Loucy (cell line): Measurements from ENCODE around the gene AMBRA1.

ENCODE experiments used
- H2AFZ ChIP-seq: fragments of 200-600 bp; sonication (generic); 2 replicates; pipeline ENCODE4 v1.6.0; 2016; ENCODE audit warnings: antibody characterized with exemption, mild to moderate bottlenecking, low read length, moderate library complexity
- H3F3A ChIP-seq: fragments of 200-600 bp; 2 replicates; pipeline ENCODE4 v1.6.0; 2016; ENCODE audit warnings: antibody characterized with exemption, low read depth, mild to moderate bottlenecking
- H3K27me3 ChIP-seq: fragments of 200-600 bp; sonication (generic); 2 replicates; pipeline ENCODE4 v1.6.1; 2014; ENCODE audit warnings: low read length, mild to moderate bottlenecking; ENCODE audit not compliant: insufficient read depth, poor library complexity, severe bottlenecking
- H3K36me3 ChIP-seq: fragments of 200-600 bp; sonication (generic); 2 replicates; pipeline ENCODE4 v1.6.1; 2016; ENCODE audit warnings: low read length; ENCODE audit not compliant: insufficient read depth
- H3K4me1 ChIP-seq: fragments of 200-600 bp; sonication (generic); 2 replicates; pipeline ENCODE4 v1.5.1; 2014; ENCODE audit warnings: low read length, mild to moderate bottlenecking; ENCODE audit not compliant: insufficient read depth, poor library complexity, severe bottlenecking
- H3K4me2 ChIP-seq: fragments of 200-600 bp; sonication (generic); 2 replicates; pipeline ENCODE4 v1.6.0; 2014; ENCODE audit warnings: antibody characterized with exemption, low read length, low read depth, mild to moderate bottlenecking; ENCODE audit not compliant: poor library complexity, severe bottlenecking
- H3K4me3 ChIP-seq: fragments of 200-600 bp; sonication (generic); 2 replicates; pipeline ENCODE4 v1.5.1; 2014; ENCODE audit warnings: low read length, mild to moderate bottlenecking, mixed read lengths; ENCODE audit not compliant: poor library complexity, severe bottlenecking
- H3K79me2 ChIP-seq: fragments of 200-600 bp; sonication (generic); 2 replicates; pipeline ENCODE4 v1.6.1; 2014; ENCODE audit warnings: low read length; ENCODE audit not compliant: insufficient read depth
- H3K9ac ChIP-seq: fragments of 200-600 bp; sonication (generic); 2 replicates; pipeline ENCODE4 v1.6.0; 2014; ENCODE audit warnings: mild to moderate bottlenecking, low read depth, low read length, moderate library complexity; ENCODE audit not compliant: poor library complexity, severe bottlenecking
- H3K9me2 ChIP-seq: fragments of 200-600 bp; sonication (generic); replicated peaks from 2 replicates; pipeline ENCODE4 v1.6.1; 2016; ENCODE audit warnings: low read depth, low read length, mixed read lengths
- H3K9me3 ChIP-seq: fragments of 200-600 bp; sonication (generic); 2 replicates; pipeline ENCODE4 v1.6.1; 2014; ENCODE audit warnings: mild to moderate bottlenecking, antibody characterized with exemption, low read length, low read depth; ENCODE audit not compliant: insufficient read depth
- H4K20me1 ChIP-seq: fragments of 200-600 bp; sonication (generic); 2 replicates; pipeline ENCODE4 v1.6.0; 2014; ENCODE audit warnings: antibody characterized with exemption, low read length, mild to moderate bottlenecking; ENCODE audit not compliant: insufficient read depth, poor library complexity, severe bottlenecking
- EZH2phosphoT487 ChIP-seq: fragments of 200-600 bp; IDR thresholded peaks from 2 replicates; pipeline ENCODE4 v1.6.1; 2018; ENCODE audit warnings: antibody characterized with exemption, mild to moderate bottlenecking, moderate library complexity, borderline replicate concordance
- TF ChIP-seq, protein P1 (sequence below): fragments of 200-600 bp; sonication (generic); conservative IDR thresholded peaks from 2 replicates; pipeline ENCODE4 v1.5.1; 2014; ENCODE audit warnings: mild to moderate bottlenecking, antibody characterized with exemption, low read length

The AMBRA1 gene

GRCh38 chr11:46471943-46472661 lies 121.7 kb downstream of the AMBRA1 start:
- 0 out of 2 replicates have a peak, but pooled peaks cover 7% of the 10 kb centered on the region for H3K79me2 ChIP-seq
- TF ChIP-seq, protein P1, sequence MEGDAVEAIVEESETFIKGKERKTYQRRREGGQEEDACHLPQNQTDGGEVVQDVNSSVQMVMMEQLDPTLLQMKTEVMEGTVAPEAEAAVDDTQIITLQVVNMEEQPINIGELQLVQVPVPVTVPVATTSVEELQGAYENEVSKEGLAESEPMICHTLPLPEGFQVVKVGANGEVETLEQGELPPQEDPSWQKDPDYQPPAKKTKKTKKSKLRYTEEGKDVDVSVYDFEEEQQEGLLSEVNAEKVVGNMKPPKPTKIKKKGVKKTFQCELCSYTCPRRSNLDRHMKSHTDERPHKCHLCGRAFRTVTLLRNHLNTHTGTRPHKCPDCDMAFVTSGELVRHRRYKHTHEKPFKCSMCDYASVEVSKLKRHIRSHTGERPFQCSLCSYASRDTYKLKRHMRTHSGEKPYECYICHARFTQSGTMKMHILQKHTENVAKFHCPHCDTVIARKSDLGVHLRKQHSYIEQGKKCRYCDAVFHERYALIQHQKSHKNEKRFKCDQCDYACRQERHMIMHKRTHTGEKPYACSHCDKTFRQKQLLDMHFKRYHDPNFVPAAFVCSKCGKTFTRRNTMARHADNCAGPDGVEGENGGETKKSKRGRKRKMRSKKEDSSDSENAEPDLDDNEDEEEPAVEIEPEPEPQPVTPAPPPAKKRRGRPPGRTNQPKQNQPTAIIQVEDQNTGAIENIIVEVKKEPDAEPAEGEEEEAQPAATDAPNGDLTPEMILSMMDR, result no peak
- TF ChIP-seq EZH2phosphoT487, result no peak
- peaks cover 18% of the 10 kb centered on the region; the same call in 1 of the 2 replicates for H3K36me3 ChIP-seq
- H3K9ac ChIP-seq, result no peak overlapping the region
- no peaks in the 10 kb centered on the region for H3K9me3 ChIP-seq
- H3K4me3 ChIP-seq, result no peak overlapping the region
- H3F3A ChIP-seq, result no peaks in the 10 kb centered on the region
- H3K4me1 ChIP-seq, result peaks cover 7% of the 10 kb centered on the region
- no peak overlapping the region for H3K4me2 ChIP-seq
- H4K20me1 ChIP-seq, result no peaks in the 10 kb centered on the region
- no peaks in the 10 kb centered on the region for H3K27me3 ChIP-seq
- H2AFZ ChIP-seq, result no peak overlapping the region
- no peaks in the 10 kb centered on the region for H3K9me2 ChIP-seq

DNA sequence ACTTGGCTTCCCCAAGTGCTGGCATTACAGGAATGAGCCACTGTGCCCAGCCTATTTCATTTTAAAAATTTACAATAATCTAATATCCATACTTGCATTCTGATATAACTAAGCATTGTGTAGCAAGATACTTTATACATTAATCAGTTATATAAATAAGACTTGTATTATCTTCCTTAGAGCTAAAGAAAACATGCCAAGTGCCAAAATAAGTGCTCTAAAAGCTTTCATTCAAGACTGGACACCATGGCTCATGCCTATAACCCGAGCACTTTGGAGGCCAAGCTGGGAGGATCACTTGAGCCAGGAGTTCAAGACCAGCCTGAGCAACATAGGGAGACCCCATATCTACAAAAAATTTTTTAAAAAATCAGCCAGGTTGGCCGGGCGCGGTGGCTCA lies 123.9 kb downstream of the AMBRA1 start:
- no peak overlapping the region for H2AFZ ChIP-seq
- peaks cover 14% of the 10 kb centered on the region for H3K4me1 ChIP-seq
- no peaks in the 10 kb centered on the region for H3F3A ChIP-seq
- TF ChIP-seq EZH2phosphoT487, result no peak
- no peaks in the 10 kb centered on the region for H3K27me3 ChIP-seq
- peaks cover 11% of the 10 kb centered on the region; the same call in 1 of the 2 replicates for H3K36me3 ChIP-seq
- H3K4me2 ChIP-seq, result no peak overlapping the region
- 0 out of 2 replicates have a peak, but pooled peaks cover 7% of the 10 kb centered on the region for H3K79me2 ChIP-seq
- peaks cover 4% of the 10 kb centered on the region for H4K20me1 ChIP-seq
- no peak overlapping the region for H3K4me3 ChIP-seq
- H3K9me2 ChIP-seq, result no peaks in the 10 kb centered on the region
- H3K9ac ChIP-seq, result no peak overlapping the region
- no peaks in the 10 kb centered on the region for H3K9me3 ChIP-seq

- H3K4me2 ChIP-seq, result no peak overlapping the region
- no peaks in the 10 kb centered on the region for H3F3A ChIP-seq
- no peaks in the 10 kb centered on the region for H3K9me2 ChIP-seq
- TF ChIP-seq EZH2phosphoT487, result no peak
- TF ChIP-seq, protein P1, result no peak
- H3K27me3 ChIP-seq, result no peaks in the 10 kb centered on the region
- no peak overlapping the region for H3K9ac ChIP-seq
- H3K9me3 ChIP-seq, result no peaks in the 10 kb centered on the region
- no peaks in the 10 kb centered on the region for H3K79me2 ChIP-seq
- H3K36me3 ChIP-seq, result peaks cover 11% of the 10 kb centered on the region; the same call in 1 of the 2 replicates
- H2AFZ ChIP-seq, result no peak overlapping the region
- peaks cover 25% of the 10 kb centered on the region for H3K4me1 ChIP-seq
- no peak overlapping the region for H3K4me3 ChIP-seq
- peaks cover 11% of the 10 kb centered on the region for H4K20me1 ChIP-seq
These were observed 128.1 kb downstream of the AMBRA1 start for GRCh38 chr11:46465683-46466082.
